Measurements from ENCODE around the gene MC5R.

The MC5R gene

GRCh38 chr18:13874558-13874957 lies 50.6 kb downstream of the MC5R start:
- no peak for TF ChIP-seq MYC (IDR thresholded peaks at IDR 0.05; ENCODE audit: low read depth, low read length)
- TF ChIP-seq POLR2A (IDR thresholded peaks at IDR 0.05; ENCODE audit: extremely low read depth, insufficient read length): no peak
- no peak for TF ChIP-seq CTCF (IDR thresholded peaks at IDR 0.05; ENCODE audit: low read depth, low read length)
- TF ChIP-seq MAX (IDR thresholded peaks at IDR 0.05; ENCODE audit: low read depth, low read length): no peak
- H3K4me3 ChIP-seq (ENCODE audit: low read depth, low read length): no peak overlapping the region
- DNase-seq (ENCODE audit: low read depth): no peak

All from NB4 (cell line).